Brain pericyte (primary cell): ENCODE results near the gene GOLGA6D.
"Not testable (repeated sequence)": the region's sequence is repeated elsewhere in the genome, so short reads cannot be mapped to it uniquely, and the experiment has no call there.

ENCODE experiments used
- DNase-seq: peaks from one replicate; pipeline ENCODE4 v3.0.0-alpha.2; 2012; ENCODE audit warnings: low read depth, low spot score

GOLGA6D gene

DNA sequence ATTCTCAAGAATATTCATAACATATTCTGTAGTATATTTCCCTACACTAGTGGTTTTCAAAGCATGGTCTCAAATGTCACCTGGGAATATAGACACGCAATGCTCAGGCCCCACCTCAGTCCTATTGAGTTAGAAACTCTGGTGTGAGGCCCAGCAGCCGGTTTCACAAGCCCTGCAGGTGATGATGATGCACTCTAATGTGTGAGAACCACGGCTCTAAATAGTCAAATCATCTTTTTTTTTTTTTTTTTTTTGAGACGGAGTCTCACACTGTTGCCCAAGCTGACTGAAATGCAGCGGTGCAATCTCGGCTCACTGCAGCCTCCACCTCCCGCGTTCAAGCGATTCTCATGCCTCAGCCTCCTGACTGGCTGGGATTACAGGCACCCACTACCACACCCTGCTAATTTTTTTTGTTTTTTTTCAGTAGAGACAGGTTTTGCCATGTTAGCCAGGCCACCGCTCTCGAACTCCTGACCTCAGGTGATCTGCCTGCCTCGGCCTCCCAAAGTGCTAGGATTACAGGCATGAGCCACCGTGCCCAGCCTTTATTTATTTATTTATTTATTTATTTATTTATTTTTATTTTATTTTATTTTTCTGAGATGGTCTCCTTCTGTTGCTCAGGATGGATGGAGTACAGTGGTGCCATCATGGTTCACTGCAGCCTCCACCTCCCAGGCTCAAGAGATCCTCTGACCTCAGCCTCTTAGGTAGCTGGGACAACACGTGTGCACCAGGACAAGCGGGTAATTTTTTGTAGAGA lies 51.2 kb downstream of the GOLGA6D start:
- not testable (repeated sequence) for DNase-seq

DNA sequence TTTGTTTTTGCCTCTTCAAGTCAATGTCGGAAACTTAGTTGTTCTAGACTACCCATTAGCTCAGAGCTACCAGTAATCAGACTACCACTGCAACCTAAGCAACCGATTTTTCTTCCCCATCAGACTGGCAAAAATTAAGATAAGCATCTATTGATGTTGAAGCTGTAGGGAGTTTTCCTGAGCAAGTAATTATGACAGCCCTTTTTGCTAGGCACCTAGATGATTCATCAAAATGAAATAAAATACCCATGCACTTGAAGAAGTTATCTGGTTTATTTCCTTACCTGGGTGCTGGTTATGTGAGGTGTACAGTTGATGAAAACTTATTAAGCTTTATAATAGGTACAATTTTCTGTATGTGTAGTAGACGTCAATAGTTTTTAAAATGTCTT lies 52.7 kb downstream of the GOLGA6D start:
- DNase-seq, result no peak

DNA sequence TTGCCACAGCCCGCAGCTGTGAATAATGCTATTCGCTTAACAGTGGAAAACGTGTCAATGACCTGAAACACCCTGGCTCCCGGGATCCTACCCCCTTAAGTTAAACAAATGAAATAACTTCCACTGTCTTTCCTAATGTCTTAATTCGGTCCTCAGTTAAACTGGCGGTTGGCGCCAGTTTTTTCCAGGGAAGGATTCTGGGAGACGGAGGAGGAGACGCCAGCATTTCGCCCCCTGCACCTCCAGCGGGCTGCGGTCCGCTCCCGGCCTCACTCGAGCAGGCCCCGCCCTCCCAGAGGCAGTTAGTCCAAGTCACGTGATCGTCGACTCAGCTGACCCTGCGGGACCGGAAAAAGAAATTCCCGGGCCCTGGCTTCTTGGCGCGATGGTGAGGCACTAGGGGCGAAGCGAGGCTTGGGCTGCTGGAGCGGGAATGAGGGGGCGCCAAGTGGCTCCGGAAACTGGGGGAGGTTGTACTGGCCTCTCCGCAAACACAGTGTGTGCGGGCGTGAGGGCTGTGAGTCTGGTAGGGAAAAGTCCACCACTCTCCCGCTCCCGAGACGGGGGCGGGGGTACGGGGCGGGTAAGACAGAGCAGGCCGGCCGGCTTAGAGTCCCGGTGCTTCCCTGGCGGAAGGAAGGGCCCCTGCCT lies 53.2 kb downstream of the GOLGA6D start, which contains the start of gene COMMD4:
COMMD4 (plus strand) TSS at position 359 of the 651 bp plus-strand sequence; CDS start at position 386, 27 bp downstream.
- DNase-seq, result peak; percentile 67

DNA sequence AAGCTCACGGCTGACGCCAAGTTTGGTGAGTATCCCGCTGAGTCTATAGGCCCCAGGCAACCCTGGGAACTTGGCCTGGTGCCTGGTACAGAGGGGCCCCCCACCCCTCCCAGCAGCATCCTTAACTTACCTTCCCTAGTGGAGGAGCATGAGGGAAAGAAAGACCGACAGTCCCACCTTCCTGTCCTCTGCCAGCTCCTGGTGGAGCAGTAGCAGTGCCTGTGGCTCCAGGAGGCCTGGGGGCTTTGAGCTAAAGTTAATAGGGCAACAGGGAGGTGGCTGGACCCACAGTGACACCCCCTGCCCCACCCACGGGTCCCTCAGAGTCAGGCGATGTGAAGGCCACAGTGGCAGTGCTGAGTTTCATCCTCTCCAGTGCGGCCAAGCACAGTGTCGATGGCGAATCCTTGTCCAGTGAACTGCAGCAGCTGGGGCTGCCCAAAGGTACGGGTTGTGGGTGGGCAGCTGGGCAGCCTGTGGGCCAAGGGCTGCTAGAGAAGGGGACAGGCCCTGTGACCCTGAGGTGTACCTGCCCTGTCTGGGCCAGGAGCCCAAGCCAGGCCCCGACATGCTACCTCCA lies 56.1 kb downstream of the GOLGA6D start:
- no peak for DNase-seq

DNA sequence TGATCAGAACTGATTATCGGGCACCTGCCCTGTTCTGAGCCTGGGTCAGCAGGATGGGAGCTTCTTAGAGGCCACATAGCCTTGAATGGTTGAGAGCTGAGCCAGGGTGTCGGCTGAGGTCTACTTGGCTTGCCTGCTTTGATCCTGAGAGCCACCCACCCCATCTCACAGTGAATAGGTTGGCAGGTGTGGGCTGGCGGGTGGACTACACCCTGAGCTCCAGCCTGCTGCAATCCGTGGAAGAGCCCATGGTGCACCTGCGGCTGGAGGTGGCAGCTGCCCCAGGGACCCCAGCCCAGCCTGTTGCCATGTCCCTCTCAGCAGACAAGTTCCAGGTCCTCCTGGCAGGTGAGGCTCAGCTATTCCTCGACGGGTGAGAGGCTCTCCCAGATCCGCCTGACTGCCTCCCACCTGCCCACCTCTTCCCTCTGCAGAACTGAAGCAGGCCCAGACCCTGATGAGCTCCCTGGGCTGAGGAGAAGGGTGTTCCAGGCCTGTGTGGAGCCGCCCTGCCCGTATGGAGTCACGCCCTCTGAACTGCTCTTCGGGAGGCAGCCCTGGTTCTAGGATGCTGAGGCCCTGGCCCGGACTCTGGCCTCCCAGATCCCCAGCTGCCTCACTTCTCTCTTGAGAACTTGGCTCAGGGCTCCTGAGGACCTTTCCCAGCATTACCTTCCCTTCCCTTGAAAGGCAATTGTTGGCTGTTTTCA lies 57.1 kb downstream of the GOLGA6D start:
- no peak for DNase-seq

DNA sequence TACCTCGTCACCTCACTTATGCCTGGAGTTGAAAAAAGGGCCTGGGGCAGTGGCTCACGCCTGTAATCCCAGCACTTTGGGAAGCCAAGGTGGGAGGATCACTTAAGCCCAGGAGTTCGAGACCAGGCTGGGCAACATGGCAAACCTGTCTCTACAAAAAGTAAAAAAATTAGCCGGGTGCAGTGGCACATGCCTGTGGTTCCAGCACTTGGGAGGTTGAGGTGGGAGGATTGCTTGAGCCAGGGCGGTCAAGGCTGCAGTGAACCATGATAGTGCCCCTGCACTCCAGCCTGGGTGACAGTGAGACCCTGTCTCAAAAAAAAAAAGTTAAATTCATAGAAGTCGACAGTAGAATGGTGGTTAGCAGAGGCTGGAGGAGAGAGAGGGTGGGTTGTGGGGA lies 59.6 kb downstream of the GOLGA6D start:
- DNase-seq, result no peak

DNA sequence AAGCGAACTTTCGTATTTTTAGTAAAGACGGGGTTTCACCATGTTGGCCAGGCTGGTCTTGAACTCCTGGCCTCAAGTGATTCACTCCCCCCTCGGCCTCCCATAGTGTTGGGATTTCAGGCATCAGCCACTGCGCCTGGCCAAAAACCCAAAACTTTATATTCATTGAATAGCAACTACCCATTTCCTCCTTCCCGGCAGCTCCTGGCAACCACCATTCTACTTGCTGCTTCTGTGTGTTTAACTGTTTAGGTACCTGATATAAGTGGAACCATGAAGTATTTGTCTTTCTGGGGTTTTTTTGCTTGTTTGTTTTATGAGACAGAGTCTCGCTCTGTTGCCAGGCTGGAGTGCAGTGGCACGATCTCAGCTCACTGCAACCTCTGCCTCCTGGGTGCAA lies 61.3 kb downstream of the GOLGA6D start:
- not testable (repeated sequence) for DNase-seq
